SK-MEL-5 (cell line): ENCODE measurements around the gene SLC6A19. TPM values are rescaled to one million over a fixed set of nuclear protein-coding genes. Genes with fewer than 3 reads are reported as not detected.
"Not testable (repeated sequence)": the region's sequence is repeated elsewhere in the genome, so short reads cannot be mapped to it uniquely, and the experiment has no call there.

ENCODE experiments used
- DNase-seq: peaks from one replicate; pipeline ENCODE4 v3.0.0-alpha.2; 2016; ENCODE audit warnings: low read depth, low spot score
- in situ Hi-C: cut with HindIII; loops from 2 replicates; pipeline ENCODE4 v1.10.0; 2016; ENCODE audit warnings: low sequenced_read_pairs, high pct_unique_total_duplicates, low pct_unique_long_range_greater_than_20kb
- polyA plus RNA-seq, 2 experiments: library from polyadenylated mRNA; depleted of rRNA; stranded (reverse); fragments of >200 nt; gene quantifications; 2 replicates each; pipeline ENCODE4 v1.2.3, GENCODE V29; 2015
- total RNA-seq: library from RNA; depleted of rRNA; stranded (reverse); fragments of >200 nt; shearing (Covaris generic); gene quantifications from 2 replicates; pipeline ENCODE4 v1.2.3, GENCODE V29; 2014; rRNA removed

Gene SLC6A19
- not detected in 2 replicates for total RNA-seq
- polyA plus RNA-seq (2015; cell fraction: cytosol; rRNA removed), result not detected in 2 replicates
- not detected in 2 replicates for polyA plus RNA-seq (2015; cell fraction: nucleus; rRNA removed)

- in situ Hi-C loops, result no loop called here
- DNase-seq, result no peak
Observed at GRCh38 chr5:1201327-1202025, at the start of gene SLC6A19. Gene SLC6A19, plus strand, starts transcription at chr5:1201595. Its CDS starts 56 bp downstream, at chr5:1201651.

- no peak for DNase-seq
- in situ Hi-C loops, result loop anchor here (25.0 kb wide), 1 partner anchor 215 kb away; no protein-coding TSS in a partner anchor
Observed at GRCh38 chr5:1152156-1152555, 49.2 kb upstream of the SLC6A19 start.

- in situ Hi-C loops, result loop anchor here (25.0 kb wide), 1 partner anchor 216 kb away; no protein-coding TSS in a partner anchor
- DNase-seq, result peak; percentile 72
Observed at GRCh38 chr5:1152771-1153282, 48.6 kb upstream of the SLC6A19 start.

- in situ Hi-C loops, result loop anchor here (25.0 kb wide), 1 partner anchor 216 kb away; no protein-coding TSS in a partner anchor
- no peak for DNase-seq
Observed at GRCh38 chr5:1153428-1153827, 48.0 kb upstream of the SLC6A19 start.

- DNase-seq, result no peak
- in situ Hi-C loops, result loop anchor here (25.0 kb wide), 1 partner anchor 218 kb away; no protein-coding TSS in a partner anchor
Observed at GRCh38 chr5:1155191-1156032, 46.0 kb upstream of the SLC6A19 start.

- no peak for DNase-seq
Observed at GRCh38 chr5:1156033-1156753, 45.2 kb upstream of the SLC6A19 start.

GRCh38 chr5:1156754-1157460 lies 44.5 kb upstream of the SLC6A19 start:
- in situ Hi-C loops, result loop anchor here (25.0 kb wide), 1 partner anchor 220 kb away; no protein-coding TSS in a partner anchor
- no peak for DNase-seq

More at GRCh38 chr5:1156033-1156753, 45.2 kb upstream of the SLC6A19 start:
- in situ Hi-C loops, result loop anchor here (25.0 kb wide), 1 partner anchor 219 kb away; no protein-coding TSS in a partner anchor

GRCh38 chr5:1157461-1157986 lies 43.9 kb upstream of the SLC6A19 start:
- in situ Hi-C loops, result loop anchor here (25.0 kb wide), 1 partner anchor 220 kb away; no protein-coding TSS in a partner anchor

GRCh38 chr5:1158647-1159340 lies 42.6 kb upstream of the SLC6A19 start:
- in situ Hi-C loops, result loop anchor here (25.0 kb wide), 1 partner anchor 221 kb away; no protein-coding TSS in a partner anchor
- no peak for DNase-seq

More at GRCh38 chr5:1157461-1157986, 43.9 kb upstream of the SLC6A19 start:
- DNase-seq, result not testable (repeated sequence)

- in situ Hi-C loops, result loop anchor here (25.0 kb wide), 1 partner anchor 222 kb away; no protein-coding TSS in a partner anchor
- no peak for DNase-seq
Observed at GRCh38 chr5:1159341-1159675, 42.1 kb upstream of the SLC6A19 start.

GRCh38 chr5:1159774-1160406 lies 41.5 kb upstream of the SLC6A19 start:
- in situ Hi-C loops, result loop anchor here (25.0 kb wide), 1 partner anchor 223 kb away; no protein-coding TSS in a partner anchor
- no peak for DNase-seq

GRCh38 chr5:1161108-1161832 lies 40.1 kb upstream of the SLC6A19 start:
- DNase-seq, result peak; percentile 37
- in situ Hi-C loops, result loop anchor here (25.0 kb wide), 1 partner anchor 224 kb away; no protein-coding TSS in a partner anchor

- no peak for DNase-seq
- in situ Hi-C loops, result loop anchor here (25.0 kb wide), 1 partner anchor 225 kb away; no protein-coding TSS in a partner anchor
Observed at GRCh38 chr5:1161833-1162229, 39.6 kb upstream of the SLC6A19 start.

GRCh38 chr5:1162276-1162675 lies 39.1 kb upstream of the SLC6A19 start:
- no peak for DNase-seq
- in situ Hi-C loops, result loop anchor here (25.0 kb wide), 1 partner anchor 225 kb away; no protein-coding TSS in a partner anchor
